HCT116 (cell line): ENCODE results near the gene SET. TPM values are rescaled to one million over a fixed set of nuclear protein-coding genes. Genes with fewer than 3 reads are reported as not detected.

Experiments
- ATAC-seq: fragments of 200-7000 bp; cut with Tn5 transposase; 2 replicates; pipeline ENCODE4 v1.9.1; 2020; ENCODE audit warnings: mild to moderate bottlenecking, moderate library complexity
- BruUV-seq: library from RNA; stranded (reverse); fragments of 400-500 nt; replicated peaks from 2 replicates; lab custom pipeline; 2021; lab: Mats Ljungman, UMichigan
- CTCF ChIA-PET: fragments of 300-600 bp; sonication (Branson Sonifier 250); formaldehyde crosslinking; loops from one replicate; lab custom pipeline; 2021; ENCODE audit warnings: antibody characterized with exemption; lab: Charles Lee
- POLR2A ChIA-PET: fragments of 300-600, 350-600 bp; sonication (Branson Sonifier 250); formaldehyde crosslinking; loops from one replicate; lab custom pipeline; 2021; ENCODE audit warnings: antibody characterized with exemption; lab: Charles Lee
- RAD21 ChIA-PET, 2 experiments: fragments of 300-600 bp; sonication (Branson Sonifier 250); formaldehyde crosslinking; loops; one replicate each; lab custom pipeline; 2023; ENCODE audit warnings: low total read pairs in 2 of 2; ENCODE audit not compliant: uncharacterized antibody in 2 of 2, unreplicated experiment in 2 of 2, low non-redundant PET in 1 of 2; lab: Charles Lee
- DNase-seq: peaks from one replicate; pipeline ENCODE4 v3.0.0-alpha.2; 2010; ENCODE audit warnings: low read depth, low spot score
- H2AFZ ChIP-seq: fragments of 200-600 bp; shearing (Covaris generic), sonication (generic); 2 replicates; pipeline ENCODE4 v1.6.1; 2017; ENCODE audit warnings: low read depth, mixed run types, mixed read lengths, antibody characterized with exemption, low read length; ENCODE audit not compliant: poor library complexity, severe bottlenecking
- H3K27ac ChIP-seq: 2 replicates; pipeline ENCODE4 v1.5.1; 2012; ENCODE audit warnings: low read depth, low read length
- H3K27me3 ChIP-seq: fragments of 200-600 bp; sonication (generic); 2 replicates; pipeline ENCODE4 v1.6.1; 2016; ENCODE audit warnings: mixed run types, low read length, mixed read lengths; ENCODE audit not compliant: insufficient read depth
- H3K36me3 ChIP-seq, 2 experiments: fragments of 200-500 bp in 1 of 2; fragments of 200-600 bp in 1 of 2; sonication (Bioruptor generic) in 1 of 2; sonication (generic) in 1 of 2; 2 replicates each; pipeline versions ENCODE4 v1.5.1 to v1.6.1; 2014 to 2016; ENCODE audit warnings: low read length in 2 of 2, inconsistent platforms in 1 of 2, mixed read lengths in 1 of 2, mixed run types in 1 of 2; ENCODE audit not compliant: insufficient read depth in 2 of 2, control insufficient read depth in 1 of 2
- H3K4me1 ChIP-seq, 2 experiments: fragments of 200-600 bp in 1 of 2; sonication (generic) in 1 of 2; 2 replicates each; pipeline versions ENCODE4 v1.5.1 to v1.6.1; 2012 to 2017; ENCODE audit warnings: low read length in 2 of 2, inconsistent platforms in 1 of 2, mild to moderate bottlenecking in 1 of 2, mixed read lengths in 1 of 2, mixed run types in 1 of 2, moderate library complexity in 1 of 2; ENCODE audit not compliant: insufficient read depth in 2 of 2, control insufficient read depth in 1 of 2
- H3K4me2 ChIP-seq: fragments of 200-600 bp; sonication (generic); 2 replicates; pipeline ENCODE4 v1.6.1; 2017; ENCODE audit warnings: mixed run types, low read length, mixed read lengths
- H3K4me3 ChIP-seq, 2 experiments: fragments of 200-600 bp in 1 of 2; sonication (generic) in 1 of 2; replicated peaks in 1 of 2; 2 replicates each; pipeline ENCODE4 v1.5.1; 2011 to 2016; ENCODE audit warnings: low read length in 2 of 2, control low read depth in 1 of 2, low read depth in 1 of 2, mild to moderate bottlenecking in 1 of 2, mixed read lengths in 1 of 2, mixed run types in 1 of 2
- H3K79me2 ChIP-seq: fragments of 200-600 bp; sonication (generic); 2 replicates; pipeline ENCODE4 v1.6.1; 2017; ENCODE audit warnings: mild to moderate bottlenecking, mixed run types, low read length, moderate library complexity, mixed read lengths; ENCODE audit not compliant: insufficient read depth
- H3K9ac ChIP-seq: fragments of 200-600 bp; sonication (generic); 2 replicates; pipeline ENCODE4 v1.6.1; 2016; ENCODE audit warnings: low read length, mixed read lengths
- H3K9me2 ChIP-seq: fragments of 200-600 bp; sonication (generic), shearing (Covaris generic); 2 replicates; pipeline ENCODE4 v1.6.1; 2017; ENCODE audit warnings: mixed run types, mild to moderate bottlenecking, moderate library complexity; ENCODE audit not compliant: insufficient read depth
- H3K9me3 ChIP-seq, 2 experiments: fragments of 200-500 bp in 1 of 2; fragments of 200-600 bp in 1 of 2; sonication (Bioruptor generic) in 1 of 2; sonication (generic) in 1 of 2; 2 replicates each; pipeline ENCODE4 v1.6.1; 2014 to 2017; ENCODE audit warnings: low read length in 2 of 2, mixed read lengths in 2 of 2, inconsistent platforms in 1 of 2, low read depth in 1 of 2, mild to moderate bottlenecking in 1 of 2, mixed run types in 1 of 2, moderate library complexity in 1 of 2; ENCODE audit not compliant: control insufficient read depth in 1 of 2, insufficient read depth in 1 of 2
- H4K20me1 ChIP-seq: fragments of 200-600 bp; sonication (generic), shearing (Covaris generic); 2 replicates; pipeline ENCODE4 v1.6.1; 2017; ENCODE audit warnings: mixed run types, mild to moderate bottlenecking, moderate library complexity; ENCODE audit not compliant: insufficient read depth
- CEBPB ChIP-seq: IDR thresholded peaks from 2 replicates; pipeline ENCODE4 v1.6.1; 2012; ENCODE audit warnings: low read depth
- ELF1 ChIP-seq: IDR thresholded peaks from 2 replicates; pipeline ENCODE4 v1.6.1; 2012; ENCODE audit warnings: low read depth, borderline replicate concordance
- POLR2A ChIP-seq: IDR thresholded peaks from 2 replicates; pipeline ENCODE4 v1.7.0; 2011; ENCODE audit warnings: borderline replicate concordance; ENCODE audit not compliant: insufficient read depth, insufficient read length; ENCODE audit errors: extremely low read depth
- POLR2AphosphoS5 ChIP-seq: IDR thresholded peaks from 2 replicates; pipeline ENCODE4 v1.6.1; 2011; ENCODE audit warnings: mild to moderate bottlenecking, low read depth, low read length, moderate library complexity
- intact Hi-C: fragments of 100-400 bp; cut with micrococcal nuclease; formaldehyde crosslinking; loops from 2 replicates; pipeline ENCODE4 v1.10.0; 2022
- total RNA-seq: library from RNA; stranded (reverse); gene quantifications from one replicate; pipeline ENCODE4 v1.2.1, GENCODE V29; 2021; ENCODE audit not compliant: unreplicated experiment
- TF ChIP-seq, protein P1 (sequence below), 3 experiments: fragments of 200-600 bp in 1 of 3; sonication (generic) in 1 of 3; IDR thresholded peaks in 2 of 3; conservative IDR thresholded peaks in 1 of 3; 2 replicates each; pipeline ENCODE4 v1.5.1; 2012 to 2017; ENCODE audit warnings: low read depth in 2 of 3, low read length in 2 of 3, antibody characterized with exemption in 1 of 3, borderline replicate concordance in 1 of 3, control low read depth in 1 of 3, mild to moderate bottlenecking in 1 of 3, mixed read lengths in 1 of 3, mixed run types in 1 of 3, moderate library complexity in 1 of 3; ENCODE audit not compliant: insufficient read depth in 1 of 3

The SET gene
- total RNA-seq, 1 experiment from 2014 or later = 595 TPM

DNA sequence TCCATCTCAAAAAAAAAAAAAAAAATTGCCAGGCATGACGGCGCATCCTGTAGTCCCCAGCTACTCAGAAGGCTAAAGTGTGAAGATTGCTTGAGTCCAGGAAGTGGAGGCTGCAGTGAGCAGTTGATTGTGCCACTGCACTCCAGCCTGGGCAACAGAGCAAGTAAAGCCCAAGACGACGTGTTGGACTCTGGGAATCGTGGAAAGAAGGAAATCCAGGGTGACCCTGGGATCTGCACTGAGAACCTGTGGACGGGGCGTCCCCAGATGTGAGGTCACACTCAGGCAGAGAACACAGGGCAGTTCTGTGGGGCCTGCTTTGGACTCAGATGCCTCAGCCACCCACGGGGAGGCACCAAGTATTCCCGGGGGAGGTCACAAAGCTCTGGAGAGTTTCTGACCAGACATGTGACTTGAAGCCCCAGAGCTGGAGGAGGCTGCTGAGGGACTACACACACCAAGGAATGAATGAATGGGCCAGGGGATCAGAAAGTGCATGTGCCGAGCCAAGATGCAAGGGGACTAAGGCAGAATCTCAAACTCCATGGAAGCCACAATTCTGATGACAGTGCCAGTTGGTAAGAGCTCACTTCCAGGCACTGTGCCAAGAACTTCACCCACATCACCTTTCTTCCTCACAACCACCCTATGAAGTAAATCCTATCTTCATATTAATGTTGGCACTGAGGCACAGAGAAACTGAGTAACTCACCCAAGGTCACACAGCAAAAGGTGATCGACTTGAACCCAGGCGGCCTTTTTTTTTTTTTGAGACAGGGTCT, 45.3 kb upstream of the SET start:
- Histone ChIP-seq H3K79me2 (peaks cover 70% of the 10 kb centered on the region), H3K4me3 (no peak overlapping the region), H3K4me1 (peaks cover 10 to 23% of the 10 kb centered on the region in 2 experiments; a peak in 3 of 4 replicates), H4K20me1 (no peaks in the 10 kb centered on the region), H3K9me2 (no peaks in the 10 kb centered on the region), H3K36me3 (peaks cover 0 to 9% of the 10 kb centered on the region in 2 experiments; a peak in 1 of 4 replicates)
- no TSS peak for BruUV-seq
- CTCF ChIA-PET = interaction anchor here (3.3 kb wide), 1 partner anchor 8 kb away, joined by 14 read pairs; no protein-coding TSS in a partner anchor
- 0 out of 2 replicates have a peak, but pooled peaks have one; percentile 16 for ATAC-seq
- TF ChIP-seq, protein P1, sequence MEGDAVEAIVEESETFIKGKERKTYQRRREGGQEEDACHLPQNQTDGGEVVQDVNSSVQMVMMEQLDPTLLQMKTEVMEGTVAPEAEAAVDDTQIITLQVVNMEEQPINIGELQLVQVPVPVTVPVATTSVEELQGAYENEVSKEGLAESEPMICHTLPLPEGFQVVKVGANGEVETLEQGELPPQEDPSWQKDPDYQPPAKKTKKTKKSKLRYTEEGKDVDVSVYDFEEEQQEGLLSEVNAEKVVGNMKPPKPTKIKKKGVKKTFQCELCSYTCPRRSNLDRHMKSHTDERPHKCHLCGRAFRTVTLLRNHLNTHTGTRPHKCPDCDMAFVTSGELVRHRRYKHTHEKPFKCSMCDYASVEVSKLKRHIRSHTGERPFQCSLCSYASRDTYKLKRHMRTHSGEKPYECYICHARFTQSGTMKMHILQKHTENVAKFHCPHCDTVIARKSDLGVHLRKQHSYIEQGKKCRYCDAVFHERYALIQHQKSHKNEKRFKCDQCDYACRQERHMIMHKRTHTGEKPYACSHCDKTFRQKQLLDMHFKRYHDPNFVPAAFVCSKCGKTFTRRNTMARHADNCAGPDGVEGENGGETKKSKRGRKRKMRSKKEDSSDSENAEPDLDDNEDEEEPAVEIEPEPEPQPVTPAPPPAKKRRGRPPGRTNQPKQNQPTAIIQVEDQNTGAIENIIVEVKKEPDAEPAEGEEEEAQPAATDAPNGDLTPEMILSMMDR (IDR thresholded peaks at IDR 0.05 in 2 of 3, conservative IDR thresholded peaks at IDR 0.05 in 1 of 3; ENCODE audit: borderline replicate concordance in 1 of 3, insufficient read depth in 1 of 3, low read depth in 2 of 3, low read length in 2 of 3) = no peak
- TF ChIP-seq ELF1 (no peak), POLR2AphosphoS5 (no peak), POLR2A (no peak), CEBPB (no peak)
- TF ChIP-seq, all 23 proteins: peak for 0
- no peaks in the 10 kb centered on the region for H3K27me3 ChIP-seq
- no peak overlapping the region for H2AFZ ChIP-seq
- H3K9ac ChIP-seq = 0 out of 2 replicates have a peak overlapping the region, but pooled peaks have one; percentile 14
- RAD21 ChIA-PET = no interaction called here
- no peak overlapping the region for H3K27ac ChIP-seq
- no peaks in the 10 kb centered on the region for H3K9me3 ChIP-seq
- no peak for DNase-seq
- intact Hi-C loops = loop anchor here (1.0 kb wide), 1 partner anchor 7 kb away; no protein-coding TSS in a partner anchor
- H3K4me2 ChIP-seq = peak overlapping the region; percentile 28; the same call in 1 of the 2 replicates
- POLR2A ChIA-PET = interaction anchor here (0.8 to 1.5 kb wide), 2 partner anchors 41 to 80 kb away, joined by 3 to 4 read pairs; partner anchors contain the start of gene ZDHHC12
